Right lobe of liver (tissue), 4 donors: ENCODE data around the gene ZNF79.

ENCODE experiments used
- CTCF ChIP-seq, 4 donors: fragments of 200-600 bp in 3 of 4; fragments of 450-650 bp in 1 of 4; IDR thresholded peaks; one replicate each; pipeline versions ENCODE4 v1.5.1 to v1.8.0; 2016 to 2022; ENCODE audit warnings: antibody characterized with exemption in 4 of 4, mild to moderate bottlenecking in 2 of 4
- POLR2A ChIP-seq: fragments of 450-650 bp; IDR thresholded peaks from one replicate; pipeline ENCODE4 v1.6.1; 2017; ENCODE audit warnings: antibody characterized with exemption, mild to moderate bottlenecking
- donor health status: DM: no; HTN: no; CAD: no.
- donor health status: DM: no; HTN: no; CAD: no.
- donor health status: DM: no; HTN: yes; CAD: no.

- no peak for TF ChIP-seq CTCF (IDR thresholded peaks at IDR 0.05)
- TF ChIP-seq POLR2A, result no peak
Observed at GRCh38 chr9:127463911-127464310, 39.7 kb downstream of the ZNF79 start.
